ENCODE results near the gene SORBS1.

DNA sequence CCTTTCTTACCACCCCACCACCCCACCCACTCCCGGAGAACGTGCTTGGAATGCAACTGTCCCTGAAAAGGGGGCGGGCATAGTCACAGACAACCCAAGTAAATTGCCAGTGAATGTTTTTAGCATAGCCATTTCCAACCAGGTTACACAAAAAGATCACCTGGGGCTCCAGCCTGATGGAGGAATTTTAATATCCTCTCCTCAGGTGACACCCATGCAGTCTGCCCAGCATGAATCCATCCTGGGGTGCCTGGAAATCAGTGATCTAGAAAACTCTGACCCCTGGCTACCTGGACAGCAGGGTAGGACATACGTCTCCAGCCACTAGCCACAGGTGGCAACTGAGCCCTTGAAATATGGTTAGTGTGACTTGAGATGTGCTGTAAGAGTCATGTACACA, 61.1 kb downstream of the SORBS1 start:
- TF ChIP-seq, protein P1, sequence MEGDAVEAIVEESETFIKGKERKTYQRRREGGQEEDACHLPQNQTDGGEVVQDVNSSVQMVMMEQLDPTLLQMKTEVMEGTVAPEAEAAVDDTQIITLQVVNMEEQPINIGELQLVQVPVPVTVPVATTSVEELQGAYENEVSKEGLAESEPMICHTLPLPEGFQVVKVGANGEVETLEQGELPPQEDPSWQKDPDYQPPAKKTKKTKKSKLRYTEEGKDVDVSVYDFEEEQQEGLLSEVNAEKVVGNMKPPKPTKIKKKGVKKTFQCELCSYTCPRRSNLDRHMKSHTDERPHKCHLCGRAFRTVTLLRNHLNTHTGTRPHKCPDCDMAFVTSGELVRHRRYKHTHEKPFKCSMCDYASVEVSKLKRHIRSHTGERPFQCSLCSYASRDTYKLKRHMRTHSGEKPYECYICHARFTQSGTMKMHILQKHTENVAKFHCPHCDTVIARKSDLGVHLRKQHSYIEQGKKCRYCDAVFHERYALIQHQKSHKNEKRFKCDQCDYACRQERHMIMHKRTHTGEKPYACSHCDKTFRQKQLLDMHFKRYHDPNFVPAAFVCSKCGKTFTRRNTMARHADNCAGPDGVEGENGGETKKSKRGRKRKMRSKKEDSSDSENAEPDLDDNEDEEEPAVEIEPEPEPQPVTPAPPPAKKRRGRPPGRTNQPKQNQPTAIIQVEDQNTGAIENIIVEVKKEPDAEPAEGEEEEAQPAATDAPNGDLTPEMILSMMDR (conservative IDR thresholded peaks at IDR 0.05), result no peak
- TF ChIP-seq ZFX (IDR thresholded peaks at IDR 0.05), result no peak

Measured in C4-2B (cell line).